NCI-H446 treated with DMSO at 0.1 percent for 48 hours (cell line): Measurements from ENCODE around the gene CD99L2.
"Not testable (repeated sequence)": the region's sequence is repeated elsewhere in the genome, so short reads cannot be mapped to it uniquely, and the experiment has no call there.

Source experiments
- DNase-seq: peaks from one replicate; lab custom pipeline; 2025; lab: John Stamatoyannopoulos, UW

CD99L2 gene

DNA sequence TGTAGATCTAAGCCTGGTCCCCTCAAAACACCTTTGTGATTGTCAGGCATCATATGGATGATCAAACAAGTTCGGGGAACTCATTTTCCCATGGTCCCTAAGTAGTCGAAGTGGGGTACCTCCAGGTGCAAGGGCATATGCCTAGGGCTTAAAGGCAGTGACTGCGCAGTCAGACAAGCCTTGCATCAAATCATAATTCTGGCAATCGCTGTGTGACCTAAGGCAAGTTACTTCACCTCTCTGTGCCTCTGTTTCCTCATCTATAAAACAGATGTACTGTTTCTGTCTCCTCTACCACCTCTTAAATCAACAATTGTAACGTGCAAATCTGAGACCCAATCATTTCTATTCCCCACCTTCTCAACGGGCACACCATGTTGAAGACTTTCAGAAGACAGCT is 1.8 kb downstream of the CD99L2 start:
- no peak for DNase-seq

DNA sequence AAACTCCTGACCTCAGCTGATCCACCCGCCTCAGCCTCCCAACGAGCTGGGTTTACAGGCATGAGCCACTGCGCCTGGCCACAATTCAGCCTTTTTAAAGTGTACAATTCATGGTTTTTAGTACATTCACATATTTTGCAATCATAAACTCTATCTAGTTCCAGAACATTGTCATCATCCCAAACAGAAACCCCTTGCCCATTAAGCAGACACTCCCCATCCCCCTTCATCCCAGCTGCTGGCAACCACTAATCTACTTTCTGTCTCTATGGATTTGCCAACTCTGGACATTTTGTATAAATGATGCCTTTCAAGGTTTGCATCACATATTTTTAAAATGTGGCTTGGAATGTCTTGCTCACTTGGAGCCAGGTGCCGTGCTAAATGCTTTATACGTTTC is 4.5 kb downstream of the CD99L2 start:
- DNase-seq = no peak

DNA sequence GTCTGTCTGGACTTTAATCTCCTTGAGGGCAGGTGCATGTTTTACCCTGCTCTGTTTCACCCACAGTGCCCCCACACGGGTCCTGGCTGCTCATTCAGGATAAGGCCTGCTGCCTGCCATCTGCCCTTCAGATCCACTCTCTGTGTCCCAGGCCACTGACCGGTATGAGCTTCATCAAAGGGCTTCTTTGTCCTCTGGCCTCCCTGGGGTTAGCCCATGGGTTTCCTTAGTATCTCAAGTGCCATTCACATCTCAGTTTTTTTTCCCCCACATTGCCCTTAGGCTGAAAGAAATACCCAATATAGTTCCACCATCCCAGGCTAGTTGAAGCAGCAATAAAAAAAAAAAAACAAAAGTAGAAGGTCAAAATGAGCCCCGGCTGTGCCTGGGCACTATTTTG is 9.3 kb downstream of the CD99L2 start:
- no peak for DNase-seq

DNA sequence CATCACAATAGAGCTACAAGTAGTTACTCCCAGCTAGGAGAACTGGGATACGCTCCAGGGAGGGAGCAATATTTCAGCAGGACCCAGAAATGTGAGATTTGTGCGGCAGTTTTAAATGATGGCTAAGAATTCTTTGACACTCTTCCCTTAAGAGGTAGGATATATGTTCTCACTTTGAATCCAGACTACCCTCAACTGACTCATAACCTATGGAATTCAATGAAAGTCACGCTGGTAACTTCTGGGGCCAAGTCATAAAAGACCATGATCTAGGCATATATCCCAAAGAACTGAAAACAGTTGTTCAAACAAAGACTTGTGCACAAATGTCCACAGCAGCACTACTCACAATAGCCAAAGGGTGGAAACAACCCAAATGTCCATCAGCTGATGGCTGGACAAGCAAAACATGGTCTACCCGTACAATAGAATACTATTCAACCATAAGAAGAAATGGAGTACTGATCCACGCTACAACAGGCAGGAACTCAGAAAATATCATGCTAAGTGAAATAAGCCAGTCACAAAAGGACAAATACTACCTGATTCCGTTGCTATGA is 10.5 kb downstream of the CD99L2 start:
- no peak for DNase-seq

DNA sequence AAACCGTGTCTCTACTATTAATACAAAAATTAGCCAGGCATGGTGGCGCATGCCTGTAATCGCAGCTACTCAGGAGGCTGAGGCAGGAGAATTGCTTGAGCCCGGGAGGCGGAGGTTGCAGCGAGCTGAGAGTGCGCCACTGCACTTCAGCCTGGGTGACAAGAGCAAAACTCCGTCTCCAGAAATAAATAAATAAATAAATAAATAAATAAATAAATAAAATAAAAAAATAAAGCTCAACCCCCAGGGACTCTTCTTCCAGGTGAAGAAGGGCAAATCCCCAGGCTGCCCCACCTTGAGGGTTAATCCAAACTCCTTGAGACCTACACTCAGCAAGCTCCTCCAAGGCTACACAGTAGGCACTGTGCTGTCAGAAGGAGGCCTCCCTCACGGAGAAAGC is 11.2 kb downstream of the CD99L2 start:
- not testable (repeated sequence) for DNase-seq

DNA sequence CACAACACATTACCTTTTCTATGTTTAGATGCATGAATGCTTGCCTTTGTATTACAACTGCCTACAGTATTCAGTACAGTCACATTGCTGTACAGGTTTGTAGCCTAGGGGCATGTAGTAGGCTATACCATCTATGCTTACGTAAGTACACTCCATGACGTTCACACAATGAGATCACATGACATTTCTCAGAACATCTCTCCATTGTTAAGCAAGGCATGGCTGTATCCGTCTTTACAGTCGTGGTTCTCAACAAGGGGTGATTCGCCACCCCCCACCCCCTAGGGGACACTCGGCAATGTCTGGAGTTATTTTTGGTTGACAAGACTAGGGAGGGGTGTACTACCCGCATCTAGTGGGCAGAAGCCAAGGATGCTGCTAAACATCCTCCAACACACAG is 12.1 kb downstream of the CD99L2 start:
- DNase-seq = no peak

DNA sequence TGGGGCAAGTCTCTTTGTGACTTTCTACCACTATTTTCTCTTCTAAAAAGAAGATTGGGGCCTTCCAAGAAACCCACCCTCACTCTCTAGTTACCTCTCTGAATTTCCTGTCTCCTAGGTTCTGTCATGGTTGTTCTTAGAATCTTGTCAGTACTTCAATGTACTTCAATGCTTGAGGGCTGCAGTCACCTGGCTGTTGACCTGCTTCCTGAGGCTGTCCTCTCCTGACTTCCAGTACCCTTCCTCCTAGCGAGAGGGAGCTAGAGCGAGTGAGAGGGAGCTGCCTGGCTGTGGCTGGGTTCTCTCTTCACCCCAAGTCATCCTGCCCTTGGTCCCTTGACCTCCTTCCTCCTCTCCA is 17.7 kb downstream of the CD99L2 start:
- DNase-seq = no peak

DNA sequence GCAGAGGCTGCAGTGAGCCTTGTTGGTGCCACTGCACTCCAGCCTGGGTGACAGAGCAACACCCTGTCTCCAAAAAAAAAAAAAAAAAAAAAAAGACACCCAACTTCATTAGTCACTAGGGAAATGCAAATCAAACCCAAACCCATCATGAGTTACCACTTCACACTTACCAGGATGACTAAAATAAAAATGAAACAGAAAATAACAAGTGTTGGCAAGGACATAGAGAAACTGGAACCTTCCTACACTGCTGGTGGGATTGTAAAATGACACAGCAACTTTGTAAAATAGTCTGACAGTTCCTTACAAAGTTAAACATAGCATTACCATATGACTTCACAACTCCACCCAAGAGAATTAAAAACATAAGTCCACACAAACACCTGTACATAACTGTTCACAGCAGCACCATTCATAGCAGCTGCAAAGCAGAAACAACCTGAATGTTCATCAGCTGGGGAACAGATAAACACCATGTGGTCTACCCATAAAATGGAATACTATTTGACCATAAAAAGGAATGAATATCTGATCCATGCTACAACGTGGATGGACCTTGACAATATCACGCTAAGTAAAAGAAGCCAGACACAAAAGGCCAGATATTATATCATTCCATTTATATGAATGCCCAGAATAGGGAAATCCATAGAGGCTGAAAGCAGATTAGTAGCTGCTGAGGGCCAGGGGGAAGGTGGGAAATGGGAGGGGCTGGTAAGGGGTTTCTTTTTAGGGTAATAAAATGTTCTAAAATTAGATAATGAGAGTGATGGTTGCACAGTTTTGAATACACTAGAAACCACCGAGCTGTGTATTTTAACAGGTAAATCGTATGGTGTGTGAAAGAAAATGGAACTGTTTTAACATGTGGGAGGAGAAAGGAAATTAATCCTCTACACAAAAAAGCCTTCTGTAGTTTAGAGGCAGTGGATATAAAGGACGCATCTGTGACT is 18.3 kb downstream of the CD99L2 start:
- no peak for DNase-seq

DNA sequence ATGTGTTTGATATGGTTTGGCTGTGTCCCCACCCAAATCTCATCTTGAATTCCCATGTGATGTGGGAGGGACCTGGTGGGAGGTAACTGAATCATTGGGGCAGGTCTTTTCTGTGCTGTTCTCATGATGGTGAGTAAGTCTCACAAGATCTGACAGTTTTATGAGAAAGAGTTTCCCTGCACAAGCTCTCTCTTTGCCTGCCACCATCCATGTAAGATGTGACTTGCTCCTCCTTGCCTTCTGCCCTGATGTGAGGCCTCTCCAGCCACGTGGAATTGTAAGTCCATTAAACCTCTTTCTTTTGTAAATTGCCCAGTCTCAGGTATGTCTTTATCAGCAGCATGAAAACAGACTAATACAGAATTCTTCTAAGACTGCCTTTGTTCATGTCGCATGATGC is 22.8 kb downstream of the CD99L2 start:
- DNase-seq = not testable (repeated sequence)

DNA sequence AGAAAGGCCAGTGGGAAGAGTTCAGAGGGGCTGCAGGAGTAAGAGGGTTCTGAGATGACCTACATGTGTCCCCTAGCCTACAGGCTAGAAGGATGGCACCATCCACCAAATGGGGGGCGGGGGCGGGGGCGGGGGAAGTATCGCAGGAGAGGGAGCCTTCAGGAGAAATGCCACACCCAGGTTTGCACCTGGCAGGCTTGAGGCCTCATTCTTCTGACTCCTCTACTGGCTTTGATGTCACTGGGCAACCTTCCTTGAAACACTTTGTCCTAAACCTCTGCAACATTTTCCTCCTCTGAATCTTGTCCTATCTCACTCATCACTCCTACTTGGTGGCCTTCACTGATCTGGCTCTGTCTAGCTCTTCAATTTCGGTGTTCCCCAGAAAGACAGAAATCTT is 24.0 kb downstream of the CD99L2 start:
- DNase-seq = no peak

DNA sequence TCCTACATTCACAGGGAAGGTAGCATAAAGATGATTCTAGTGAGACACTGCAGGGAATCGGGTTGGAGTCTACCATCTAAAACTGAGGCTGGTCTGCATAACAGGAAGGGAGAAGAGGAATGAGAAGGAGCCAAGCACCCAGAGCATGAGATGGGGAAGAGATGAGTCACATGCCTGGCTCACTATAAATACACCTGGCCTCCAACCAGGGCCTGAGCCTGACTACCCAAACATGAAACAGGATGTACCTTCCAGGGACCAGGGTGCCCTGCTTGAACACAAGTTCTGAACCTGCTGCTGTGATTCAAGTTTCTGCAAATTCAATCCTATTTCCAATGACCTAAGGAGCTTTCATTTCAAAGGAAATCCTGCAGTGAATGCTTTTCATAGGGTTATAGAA is 24.9 kb downstream of the CD99L2 start:
- DNase-seq = no peak

DNA sequence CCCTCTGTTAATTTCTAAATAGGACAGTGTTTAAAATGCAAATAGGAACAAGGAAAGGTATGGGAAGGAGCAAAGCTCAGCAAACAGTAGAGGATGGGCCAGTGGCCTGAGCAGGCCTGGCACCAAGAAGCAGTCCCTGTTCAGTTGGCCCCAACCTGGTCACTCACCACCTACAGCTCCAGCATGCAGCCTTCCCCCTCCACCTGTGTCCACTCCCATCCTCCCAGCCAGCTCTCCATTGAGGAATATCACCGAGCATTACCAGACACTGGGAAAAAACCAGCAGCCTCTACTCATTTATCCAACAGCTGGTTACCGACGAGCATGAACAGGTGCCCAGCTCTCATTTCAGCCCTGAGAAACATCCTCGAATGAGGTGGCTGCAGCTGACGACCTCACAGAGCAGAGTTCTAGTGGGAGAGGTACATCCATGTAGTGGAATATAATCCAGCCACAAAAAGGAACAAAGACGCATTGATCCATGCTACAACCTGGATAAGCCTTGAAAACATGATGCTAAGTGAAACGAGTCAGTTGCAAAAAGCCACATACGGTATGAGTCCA is 25.6 kb downstream of the CD99L2 start:
- no peak for DNase-seq

DNA sequence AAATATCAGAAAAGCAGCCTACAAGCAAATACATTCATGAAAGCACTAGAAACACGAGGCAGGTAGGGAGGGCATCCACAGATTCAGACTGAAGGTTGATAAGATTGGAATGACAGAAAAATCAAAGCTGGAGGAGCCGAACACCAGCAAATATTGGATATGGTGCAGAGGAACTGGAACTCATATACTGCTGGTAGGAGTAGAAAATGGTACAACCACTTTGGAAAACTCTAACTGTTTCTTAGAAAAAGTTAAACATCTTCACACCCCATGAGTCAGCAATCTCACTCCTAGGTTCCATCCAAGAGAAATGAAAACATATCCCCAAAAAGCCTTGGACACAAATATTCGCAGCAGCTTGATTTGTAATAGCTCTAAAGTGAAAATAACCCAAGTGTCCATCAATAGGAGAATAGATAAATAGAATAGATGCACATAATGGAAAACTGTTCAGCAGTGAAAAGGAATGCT is 27.1 kb downstream of the CD99L2 start:
- DNase-seq = no peak

DNA sequence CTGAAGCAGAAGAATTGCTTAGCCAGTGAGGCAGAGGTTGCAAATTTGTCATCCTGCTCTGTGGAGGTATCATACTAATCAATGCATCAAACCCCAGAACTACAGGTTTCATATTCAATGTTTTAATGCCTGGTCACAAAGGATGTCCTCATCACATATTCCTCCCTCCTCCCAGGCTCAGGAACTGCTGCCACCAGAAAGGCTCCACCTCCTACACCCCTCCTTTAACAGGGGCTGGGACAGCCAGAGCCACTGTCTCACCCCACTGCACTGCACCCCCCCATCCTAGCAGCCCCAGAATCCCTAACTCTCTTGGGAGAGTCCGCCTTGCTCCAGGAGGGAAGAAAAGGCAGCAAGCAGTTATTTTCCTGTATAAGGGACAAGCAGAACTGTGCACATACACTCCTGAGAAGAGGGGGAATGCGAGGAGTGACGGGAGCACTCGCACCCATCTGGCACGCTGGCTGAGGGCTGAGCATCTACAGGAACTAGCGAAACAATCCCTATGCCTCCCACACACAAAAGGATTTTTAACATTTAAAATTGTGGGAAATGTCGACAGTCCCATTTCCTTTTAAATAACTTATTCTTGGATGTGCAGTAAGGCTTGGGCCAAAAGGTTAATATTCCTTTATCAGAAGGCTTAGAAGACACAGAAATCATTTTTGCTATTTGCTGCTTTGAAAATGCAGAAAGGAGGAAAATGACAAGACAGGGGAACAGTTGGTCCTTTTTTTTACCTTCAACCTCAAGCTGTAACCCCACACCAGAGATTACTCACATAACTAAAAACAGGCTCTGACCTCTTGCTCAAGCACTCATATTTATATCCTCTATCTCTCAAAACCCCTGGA is 27.8 kb downstream of the CD99L2 start:
- DNase-seq = no peak

DNA sequence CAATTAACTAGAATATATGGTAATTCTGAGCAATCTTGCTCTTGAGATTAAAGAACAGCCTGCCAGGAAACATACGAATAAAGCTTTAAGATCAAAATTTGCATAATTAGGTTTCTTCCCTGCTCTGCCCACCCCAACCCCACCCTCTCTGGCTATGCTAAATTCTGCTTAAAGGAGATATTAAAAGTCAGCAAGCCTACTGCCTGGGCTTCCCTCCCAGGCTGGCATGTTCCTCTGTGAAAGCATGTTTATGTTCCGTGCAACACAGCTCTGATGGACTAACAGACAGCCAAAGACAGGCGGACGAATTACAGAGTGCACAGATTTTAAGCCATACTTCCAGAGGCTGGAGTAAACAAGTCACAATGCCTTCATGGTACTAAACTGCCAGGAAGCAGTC is 28.4 kb downstream of the CD99L2 start:
- DNase-seq = no peak

DNA sequence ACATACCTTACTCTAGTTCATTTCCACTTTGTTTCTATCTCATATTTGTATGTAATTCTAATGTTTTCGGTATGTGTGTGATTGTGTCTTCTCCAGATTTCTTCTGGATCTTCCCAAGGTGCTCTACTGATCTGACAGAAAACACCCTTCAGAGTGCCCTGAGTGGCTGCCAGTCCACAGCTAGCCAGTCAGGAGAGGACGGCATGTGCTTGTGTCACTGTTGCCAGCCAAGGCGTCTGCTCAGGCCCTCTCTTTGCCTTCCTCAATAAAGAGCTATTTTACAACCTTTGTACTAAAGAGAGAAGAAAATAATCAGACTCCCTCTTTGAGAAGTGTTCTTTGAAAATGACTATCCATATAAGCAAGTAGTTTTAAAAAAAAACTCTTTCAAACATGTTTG is 29.0 kb downstream of the CD99L2 start:
- DNase-seq = no peak

DNA sequence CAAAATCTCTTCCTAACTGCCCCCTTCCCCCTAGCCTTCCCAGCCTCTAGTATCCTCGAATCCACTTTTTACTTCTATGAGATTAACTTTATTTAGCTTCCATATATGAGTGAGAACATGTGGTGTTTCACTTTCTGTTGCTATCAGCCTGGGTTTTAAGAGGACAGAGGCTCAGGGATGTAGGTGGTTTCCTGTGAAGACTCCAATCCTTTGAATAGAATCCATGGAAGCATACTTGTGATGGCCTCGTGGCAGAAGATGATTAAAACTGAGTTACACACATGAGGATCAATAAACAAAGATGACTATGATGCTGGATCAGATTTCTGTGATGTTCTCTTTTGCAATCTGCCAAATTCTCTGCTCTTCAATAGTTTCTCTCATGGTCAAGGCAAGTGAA is 29.8 kb downstream of the CD99L2 start:
- no peak for DNase-seq

DNA sequence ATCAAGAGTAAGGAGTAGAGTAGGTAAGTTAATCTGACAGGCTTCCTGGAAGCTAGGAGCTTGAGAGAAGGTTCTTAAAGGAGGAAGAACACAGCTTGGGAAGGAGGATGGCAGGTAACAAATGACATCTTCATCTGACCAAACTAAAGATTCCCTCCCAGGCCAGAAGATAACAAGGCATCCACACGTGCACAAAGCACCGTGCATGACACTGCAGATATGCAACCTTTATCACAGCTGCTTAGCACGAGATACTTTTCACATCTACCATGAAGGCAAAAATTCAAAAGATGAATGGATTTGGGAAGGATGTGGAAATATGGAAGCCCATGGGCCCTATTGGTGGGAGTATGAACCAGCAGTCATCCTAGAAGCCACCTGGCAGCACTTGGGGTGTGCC is 34.3 kb downstream of the CD99L2 start:
- no peak for DNase-seq

DNA sequence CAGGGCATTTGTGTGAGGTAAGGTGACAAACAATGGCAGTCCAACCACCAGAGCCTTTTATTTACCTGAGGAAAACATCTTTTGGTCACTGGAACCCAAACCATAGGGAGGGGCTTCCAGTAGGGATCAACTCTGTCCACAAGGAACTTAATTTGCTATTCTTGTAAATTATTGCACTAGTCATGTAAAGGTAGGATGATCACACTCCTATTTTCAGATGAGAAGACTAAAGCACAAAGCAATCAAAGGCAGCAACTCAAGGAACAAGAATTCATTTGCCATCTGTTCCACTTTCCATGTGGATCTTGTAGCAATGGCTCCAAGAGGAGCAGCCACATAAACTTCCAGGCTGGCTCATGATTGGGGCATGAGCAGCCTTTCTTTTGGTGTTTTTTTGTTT is 35.3 kb downstream of the CD99L2 start:
- no peak for DNase-seq

DNA sequence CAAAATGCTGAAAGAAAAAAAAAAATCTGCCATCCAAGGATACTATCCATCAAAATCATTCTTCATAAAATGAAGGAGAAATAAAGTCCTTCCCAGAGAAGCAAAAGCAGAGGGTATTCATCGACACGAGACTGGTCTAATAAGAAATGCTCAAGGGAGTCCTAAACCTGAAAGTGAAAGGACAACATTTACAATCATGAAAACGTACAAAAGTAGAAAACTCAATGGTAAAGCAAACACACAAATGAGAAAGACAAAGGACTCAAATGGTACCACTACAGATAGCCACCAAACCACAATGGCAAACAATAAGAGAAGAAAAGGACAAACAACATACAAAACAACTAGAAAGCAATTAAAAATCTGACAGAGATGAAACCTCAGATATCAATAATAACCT is 41.0 kb downstream of the CD99L2 start:
- no peak for DNase-seq

DNA sequence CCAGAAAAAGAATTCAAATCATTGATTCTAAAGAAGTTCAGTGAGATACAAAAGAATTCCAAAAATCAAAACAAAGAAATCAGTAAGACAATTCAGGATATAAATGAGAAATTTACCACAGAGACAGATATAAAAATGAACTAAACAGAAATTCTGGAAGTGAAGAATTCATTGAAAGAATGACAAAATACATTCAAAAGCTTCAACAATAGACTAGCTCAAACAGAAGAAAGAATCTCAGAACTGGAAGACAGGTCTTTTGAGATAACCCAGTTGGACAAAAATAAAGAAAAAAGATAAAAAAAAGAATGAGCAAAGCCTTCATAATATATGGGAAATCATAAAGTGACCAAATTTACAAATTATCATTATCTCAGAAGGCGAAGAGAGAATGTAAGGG is 41.7 kb downstream of the CD99L2 start:
- no peak for DNase-seq

DNA sequence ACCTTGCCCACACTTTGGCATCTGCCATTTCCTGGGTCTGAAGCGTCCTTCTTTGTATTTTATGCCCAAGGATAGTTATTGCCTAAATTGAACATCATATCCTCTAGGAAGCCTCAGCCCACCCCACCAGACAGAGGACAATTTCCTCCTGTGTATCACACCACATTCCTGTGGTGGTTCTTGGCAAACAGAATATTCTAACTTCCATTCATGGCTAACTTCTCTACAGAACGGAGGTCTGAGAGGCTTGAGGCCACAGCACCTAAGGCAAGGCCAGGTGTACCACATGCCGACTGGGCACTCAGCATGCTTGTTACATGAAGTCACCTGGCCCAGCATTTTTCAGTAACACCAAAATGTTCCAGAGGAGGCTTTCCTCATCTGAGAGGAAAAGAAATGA is 42.4 kb downstream of the CD99L2 start:
- no peak for DNase-seq

DNA sequence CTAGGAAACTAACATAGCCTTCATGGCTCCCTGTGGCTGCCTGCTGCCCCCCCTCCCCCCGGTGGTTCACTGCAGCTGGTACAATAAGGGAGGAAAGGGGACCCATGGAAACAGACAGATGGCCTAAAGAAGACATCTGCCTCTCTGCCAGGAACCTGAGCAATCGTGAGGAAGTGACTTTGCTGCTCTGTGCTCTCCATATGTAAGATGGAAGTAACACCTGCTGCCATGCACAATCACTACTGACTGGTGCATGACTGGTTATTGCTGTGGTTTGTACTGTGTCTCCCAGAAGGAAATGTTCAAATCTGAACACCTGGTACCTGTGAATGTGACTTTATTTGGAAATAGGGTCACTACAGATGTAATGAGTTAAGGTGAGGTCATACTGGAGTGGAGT is 43.6 kb downstream of the CD99L2 start:
- DNase-seq = no peak
